Keratinocyte (primary cell): ENCODE results near the gene IQCE. TPM values are rescaled to one million over a fixed set of nuclear protein-coding genes. Genes with fewer than 3 reads are reported as not detected.

Experiments
- DNase-seq: peaks from one replicate; pipeline ENCODE4 v3.0.0-alpha.2; 2011; ENCODE audit warnings: low read depth, missing footprints, low spot score
- FAIRE-seq: peaks from 2 replicates; lab custom pipeline; 2011; peaks lifted over from hg19 to GRCh38; lab: Jason Lieb, UNC
- H2AFZ ChIP-seq: 2 replicates; pipeline ENCODE4 v1.6.0; 2012; ENCODE audit warnings: low read length, control low read depth, inconsistent platforms; ENCODE audit not compliant: control insufficient read depth
- H3K27ac ChIP-seq: 2 replicates; pipeline ENCODE4 v1.5.1; 2011; ENCODE audit warnings: low read length; ENCODE audit not compliant: control insufficient read depth, insufficient read depth
- H3K27me3 ChIP-seq: 3 replicates; pipeline ENCODE4 v1.6.0; 2011; ENCODE audit warnings: low read length; ENCODE audit not compliant: control insufficient read depth, insufficient read depth; ENCODE audit errors: extremely low read depth
- H3K36me3 ChIP-seq, 2 experiments: 2 replicates in 1 of 2; 3 replicates in 1 of 2; pipeline ENCODE4 v1.5.1; 2011; ENCODE audit warnings: low read length in 2 of 2, mild to moderate bottlenecking in 1 of 2; ENCODE audit not compliant: control insufficient read depth in 2 of 2, insufficient read depth in 2 of 2; ENCODE audit errors: extremely low read depth in 1 of 2
- H3K4me1 ChIP-seq: 3 replicates; pipeline ENCODE4 v1.5.1; 2011; ENCODE audit warnings: low read length; ENCODE audit not compliant: control insufficient read depth, insufficient read depth; ENCODE audit errors: extremely low read depth
- H3K4me2 ChIP-seq: 3 replicates; pipeline ENCODE4 v1.6.0; 2011; ENCODE audit warnings: low read depth, low read length; ENCODE audit not compliant: control insufficient read depth, insufficient read depth; ENCODE audit errors: extremely low read depth
- H3K4me3 ChIP-seq, 3 experiments: fragments of 200-600 bp in 1 of 3; sonication (generic) in 1 of 3; 2 replicates in 2 of 3; 3 replicates in 1 of 3; pipeline ENCODE4 v1.5.1; 2011 to 2016; ENCODE audit warnings: low read length in 3 of 3, mild to moderate bottlenecking in 3 of 3, control low read depth in 2 of 3, inconsistent platforms in 1 of 3, low read depth in 1 of 3, mixed read lengths in 1 of 3, mixed run types in 1 of 3, moderate library complexity in 1 of 3; ENCODE audit not compliant: control insufficient read depth in 2 of 3, insufficient read depth in 2 of 3; ENCODE audit errors: extremely low read depth in 1 of 3
- H3K79me2 ChIP-seq: 2 replicates; pipeline ENCODE4 v1.6.0; 2012; ENCODE audit warnings: low read length; ENCODE audit not compliant: control insufficient read depth, insufficient read depth
- H3K9ac ChIP-seq: 3 replicates; pipeline ENCODE4 v1.6.0; 2011; ENCODE audit warnings: low read length; ENCODE audit not compliant: control insufficient read depth, insufficient read depth; ENCODE audit errors: extremely low read depth
- H3K9me1 ChIP-seq: 3 replicates; pipeline ENCODE4 v1.6.0; 2011; ENCODE audit warnings: low read length; ENCODE audit not compliant: control insufficient read depth, insufficient read depth; ENCODE audit errors: extremely low read depth
- H3K9me3 ChIP-seq: 2 replicates; pipeline ENCODE4 v1.5.1; 2012; ENCODE audit warnings: low read depth, low read length; ENCODE audit not compliant: control insufficient read depth
- H4K20me1 ChIP-seq: 3 replicates; pipeline ENCODE4 v1.6.0; 2011; ENCODE audit warnings: low read length; ENCODE audit not compliant: control insufficient read depth, insufficient read depth; ENCODE audit errors: extremely low read depth
- CTCF ChIP-seq, 3 experiments: IDR thresholded peaks in 1 of 3; conservative IDR thresholded peaks in 1 of 3; optimal IDR thresholded peaks in 1 of 3; 2 replicates in 2 of 3; 3 replicates in 1 of 3; pipeline versions ENCODE3 to v1.5.1; 2011; ENCODE audit warnings: low read length in 3 of 3, mild to moderate bottlenecking in 3 of 3, moderate library complexity in 2 of 3, control low read depth in 1 of 3, inconsistent platforms in 1 of 3; ENCODE audit not compliant: insufficient read depth in 2 of 3; ENCODE audit errors: extremely low read depth in 1 of 3
- EZH2 ChIP-seq: IDR thresholded peaks from one replicate; pipeline ENCODE4 v1.6.1; 2012; ENCODE audit warnings: inconsistent platforms, mild to moderate bottlenecking, low read length, moderate library complexity
- dilution Hi-C: fragments of 300-500 bp; cut with MboI; formaldehyde crosslinking; loops from one replicate; pipeline ENCODE4 v1.7.0; 2020; ENCODE audit warnings: low sequenced_read_pairs; ENCODE audit not compliant: extremely low pct_ligation_motif_present
- polyA plus RNA-seq, 5 experiments: library from polyadenylated mRNA; depleted of rRNA in 3 of 5; stranded (reverse) in 3 of 5; stranded (forward) in 1 of 5; unstranded in 1 of 5; fragments of >200 nt; gene quantifications; 1 replicate in 1 of 5; 2 replicates in 3 of 5; 3 replicates in 1 of 5; pipeline versions ENCODE4 v1.2.1 to v1.2.3, GENCODE V29; 2011 to 2012; ENCODE audit warnings: missing spikeins in 2 of 5, low read depth in 1 of 5, low replicate concordance in 1 of 5

Gene IQCE
- polyA plus RNA-seq, 1 donor (not counting 4 experiments of a cell fraction or from before 2014, with no cell fraction given) = 5.2 TPM

GRCh38 chr7:2540133-2540532, 18.6 kb upstream of the IQCE start:
- Histone ChIP-seq H3K9me3 (no peaks in the 10 kb centered on the region), H3K27ac (no peak overlapping the region), H3K4me3 (no peak overlapping the region), H3K4me1 (no peaks in the 10 kb centered on the region), H3K36me3 (peaks cover 24 to 26% of the 10 kb centered on the region in 2 experiments), H4K20me1 (no peaks in the 10 kb centered on the region), H2AFZ (no peak overlapping the region), H3K27me3 (no peaks in the 10 kb centered on the region), H3K9ac (no peak overlapping the region), H3K4me2 (no peak overlapping the region), H3K79me2 (no peaks in the 10 kb centered on the region), H3K9me1 (no peaks in the 10 kb centered on the region)
- no peak for TF ChIP-seq CTCF (optimal IDR thresholded peaks at IDR 0.05 in 1 of 3, IDR thresholded peaks at IDR 0.05 in 1 of 3, conservative IDR thresholded peaks at IDR 0.05 in 1 of 3; ENCODE audit: extremely low read depth in 1 of 3, insufficient read depth in 2 of 3, low read length in 3 of 3)
- TF ChIP-seq EZH2 = no peak
- FAIRE-seq (no peak), DNase-seq (no peak)
- dilution Hi-C loops = no loop called here

GRCh38 chr7:2540641-2541051, 18.1 kb upstream of the IQCE start:
- no peak for FAIRE-seq

More at GRCh38 chr7:2540641-2541051, 18.1 kb upstream of the IQCE start:
- H3K4me1 ChIP-seq = no peaks in the 10 kb centered on the region
- no peak overlapping the region for H2AFZ ChIP-seq
- no peaks in the 10 kb centered on the region for H4K20me1 ChIP-seq
- no peaks in the 10 kb centered on the region for H3K79me2 ChIP-seq
- no peaks in the 10 kb centered on the region for H3K27me3 ChIP-seq
- H3K9ac ChIP-seq = no peak overlapping the region
- no peaks in the 10 kb centered on the region for H3K9me3 ChIP-seq
- H3K4me3 ChIP-seq = no peak overlapping the region
- H3K36me3 ChIP-seq = peaks cover 24 to 26% of the 10 kb centered on the region in 2 experiments
- DNase-seq = no peak
- no peak overlapping the region for H3K4me2 ChIP-seq
- dilution Hi-C loops = no loop called here
- TF ChIP-seq CTCF (optimal IDR thresholded peaks at IDR 0.05 in 1 of 3, IDR thresholded peaks at IDR 0.05 in 1 of 3, conservative IDR thresholded peaks at IDR 0.05 in 1 of 3; ENCODE audit: extremely low read depth in 1 of 3, insufficient read depth in 2 of 3, low read length in 3 of 3) (no peak), EZH2 (no peak)
- H3K9me1 ChIP-seq = no peaks in the 10 kb centered on the region
- H3K27ac ChIP-seq = no peak overlapping the region
